Spleen (tissue), 7 donors: Measurements from ENCODE around the gene THSD4.
"Not testable (repeated sequence)": the region's sequence is repeated elsewhere in the genome, so short reads cannot be mapped to it uniquely, and the experiment has no call there.

Experiments used
- POLR2A ChIP-seq, 3 donors: fragments of 450-650 bp; IDR thresholded peaks; one replicate each; pipeline ENCODE4 v1.5.1; 2017; ENCODE audit warnings: antibody characterized with exemption in 3 of 3, mild to moderate bottlenecking in 1 of 3
- TF ChIP-seq, protein P1 (sequence below), 11 experiments: fragments of 200-600 bp in 7 of 11; fragments of 450-650 bp in 4 of 11; sonication (generic) in 4 of 11; IDR thresholded peaks in 8 of 11; conservative IDR thresholded peaks in 3 of 11; 1 replicate in 7 of 11; 2 replicates in 4 of 11; pipeline versions ENCODE4 v1.4.0 to v1.8.0; 2016 to 2021; ENCODE audit warnings: antibody characterized with exemption in 11 of 11, inconsistent platforms in 4 of 11, mild to moderate bottlenecking in 1 of 11
- donor health status: DM: no; HTN: no; CAD: no; lungs with moderate emphysema.
- donor health status: DM: no; HTN: no; CAD: no.
- donor health status: DM: no; HTN: no; CAD: no.

DNA sequence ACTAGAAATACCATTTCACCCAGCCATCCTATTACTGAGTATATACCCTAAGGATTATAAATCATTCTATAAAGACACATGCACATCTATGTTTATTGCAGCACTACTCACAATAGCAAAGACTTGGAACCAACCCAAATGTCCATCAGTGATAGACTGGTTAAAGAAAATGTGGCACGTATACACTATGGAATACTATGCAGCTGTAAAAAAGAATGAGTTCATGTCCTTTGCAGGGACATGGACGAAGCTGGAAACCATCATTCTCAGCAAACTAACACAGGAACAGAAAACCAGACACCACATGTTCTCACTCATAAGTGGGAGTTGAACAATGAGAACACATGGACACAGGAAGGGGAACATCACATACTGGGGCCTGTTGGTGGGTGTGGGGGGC is 324.2 kb downstream of the THSD4 start:
- TF ChIP-seq, protein P1, sequence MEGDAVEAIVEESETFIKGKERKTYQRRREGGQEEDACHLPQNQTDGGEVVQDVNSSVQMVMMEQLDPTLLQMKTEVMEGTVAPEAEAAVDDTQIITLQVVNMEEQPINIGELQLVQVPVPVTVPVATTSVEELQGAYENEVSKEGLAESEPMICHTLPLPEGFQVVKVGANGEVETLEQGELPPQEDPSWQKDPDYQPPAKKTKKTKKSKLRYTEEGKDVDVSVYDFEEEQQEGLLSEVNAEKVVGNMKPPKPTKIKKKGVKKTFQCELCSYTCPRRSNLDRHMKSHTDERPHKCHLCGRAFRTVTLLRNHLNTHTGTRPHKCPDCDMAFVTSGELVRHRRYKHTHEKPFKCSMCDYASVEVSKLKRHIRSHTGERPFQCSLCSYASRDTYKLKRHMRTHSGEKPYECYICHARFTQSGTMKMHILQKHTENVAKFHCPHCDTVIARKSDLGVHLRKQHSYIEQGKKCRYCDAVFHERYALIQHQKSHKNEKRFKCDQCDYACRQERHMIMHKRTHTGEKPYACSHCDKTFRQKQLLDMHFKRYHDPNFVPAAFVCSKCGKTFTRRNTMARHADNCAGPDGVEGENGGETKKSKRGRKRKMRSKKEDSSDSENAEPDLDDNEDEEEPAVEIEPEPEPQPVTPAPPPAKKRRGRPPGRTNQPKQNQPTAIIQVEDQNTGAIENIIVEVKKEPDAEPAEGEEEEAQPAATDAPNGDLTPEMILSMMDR (IDR thresholded peaks at IDR 0.05 in 8 of 11, conservative IDR thresholded peaks at IDR 0.05 in 3 of 11) = not testable (repeated sequence)
- TF ChIP-seq POLR2A (IDR thresholded peaks at IDR 0.05) = not testable (repeated sequence)
